Measurements from ENCODE around the gene HTT-AS.

DNA sequence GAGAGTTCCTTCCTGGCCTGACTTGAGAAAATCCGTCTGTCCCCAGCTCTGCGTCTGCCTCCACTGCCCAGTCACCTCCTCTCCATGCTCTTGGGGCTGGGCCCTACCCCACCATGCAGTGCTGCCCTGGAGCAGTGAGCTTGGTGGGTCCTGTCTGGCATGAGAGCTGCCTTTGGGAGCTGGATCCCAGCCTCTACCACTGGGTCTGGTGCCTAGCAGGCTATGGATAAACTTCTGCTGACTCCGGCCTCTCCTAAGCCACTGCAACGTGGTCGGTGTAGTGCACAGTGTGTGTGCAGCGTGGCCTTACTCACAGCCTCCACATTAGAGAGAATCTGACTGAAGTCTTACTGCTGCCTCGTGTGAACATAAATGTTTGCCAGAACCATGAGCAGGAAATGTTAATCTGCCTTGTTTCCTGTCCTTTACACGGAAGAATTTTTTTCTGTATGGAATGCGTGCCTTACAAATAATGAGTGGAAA, 47.8 kb upstream of the HTT-AS start:
- peak in 1 of 2 donors; percentile 12 for TF ChIP-seq EP300 (IDR thresholded peaks at IDR 0.05)
- TF ChIP-seq, protein P1, sequence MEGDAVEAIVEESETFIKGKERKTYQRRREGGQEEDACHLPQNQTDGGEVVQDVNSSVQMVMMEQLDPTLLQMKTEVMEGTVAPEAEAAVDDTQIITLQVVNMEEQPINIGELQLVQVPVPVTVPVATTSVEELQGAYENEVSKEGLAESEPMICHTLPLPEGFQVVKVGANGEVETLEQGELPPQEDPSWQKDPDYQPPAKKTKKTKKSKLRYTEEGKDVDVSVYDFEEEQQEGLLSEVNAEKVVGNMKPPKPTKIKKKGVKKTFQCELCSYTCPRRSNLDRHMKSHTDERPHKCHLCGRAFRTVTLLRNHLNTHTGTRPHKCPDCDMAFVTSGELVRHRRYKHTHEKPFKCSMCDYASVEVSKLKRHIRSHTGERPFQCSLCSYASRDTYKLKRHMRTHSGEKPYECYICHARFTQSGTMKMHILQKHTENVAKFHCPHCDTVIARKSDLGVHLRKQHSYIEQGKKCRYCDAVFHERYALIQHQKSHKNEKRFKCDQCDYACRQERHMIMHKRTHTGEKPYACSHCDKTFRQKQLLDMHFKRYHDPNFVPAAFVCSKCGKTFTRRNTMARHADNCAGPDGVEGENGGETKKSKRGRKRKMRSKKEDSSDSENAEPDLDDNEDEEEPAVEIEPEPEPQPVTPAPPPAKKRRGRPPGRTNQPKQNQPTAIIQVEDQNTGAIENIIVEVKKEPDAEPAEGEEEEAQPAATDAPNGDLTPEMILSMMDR (IDR thresholded peaks at IDR 0.05), result no peak

All from tibial nerve (tissue), 4 donors.